IgD-negative memory B cell (primary cell): Measurements from ENCODE around the gene TPCN2. TPM values are rescaled to one million over a fixed set of nuclear protein-coding genes. Genes with fewer than 3 reads are reported as not detected.
"Not testable (repeated sequence)": the region's sequence is repeated elsewhere in the genome, so short reads cannot be mapped to it uniquely, and the experiment has no call there.

Source experiments
- H3K27ac Mint-ChIP-seq, 3 donors: one replicate each; pipeline ENCODE4 v1.8.0; 2020 to 2022; ENCODE audit warnings: mild to moderate bottlenecking in 3 of 3, mixed read lengths in 3 of 3, moderate library complexity in 1 of 3
- H3K27me3 Mint-ChIP-seq: one replicate; pipeline ENCODE4 v1.8.0; 2021; ENCODE audit warnings: mixed read lengths
- H3K36me3 Mint-ChIP-seq: one replicate; pipeline ENCODE4 v1.8.0; 2020; ENCODE audit warnings: mild to moderate bottlenecking, mixed read lengths
- H3K4me1 Mint-ChIP-seq, 3 donors: one replicate each; pipeline ENCODE4 v1.8.0; 2020 to 2022; ENCODE audit warnings: mixed read lengths in 3 of 3, mild to moderate bottlenecking in 1 of 3
- H3K4me3 Mint-ChIP-seq, 4 donors: one replicate each; pipeline ENCODE4 v1.8.0; 2020 to 2022; ENCODE audit warnings: mild to moderate bottlenecking in 4 of 4, mixed read lengths in 4 of 4, moderate library complexity in 3 of 4
- H3K9me3 Mint-ChIP-seq, 3 donors: one replicate each; pipeline ENCODE4 v1.8.0; 2020 to 2021; ENCODE audit warnings: mixed read lengths in 3 of 3, mild to moderate bottlenecking in 1 of 3
- polyA plus RNA-seq: library from polyadenylated mRNA; unstranded; fragments of 300-500 nt; fragmentation: Illumina TruSeq; gene quantifications from one replicate; pipeline ENCODE4 v1.2.3, GENCODE V29; 2021

TPCN2 gene
- polyA plus RNA-seq, 1 donor from 2014 or later = 5.7 TPM

DNA sequence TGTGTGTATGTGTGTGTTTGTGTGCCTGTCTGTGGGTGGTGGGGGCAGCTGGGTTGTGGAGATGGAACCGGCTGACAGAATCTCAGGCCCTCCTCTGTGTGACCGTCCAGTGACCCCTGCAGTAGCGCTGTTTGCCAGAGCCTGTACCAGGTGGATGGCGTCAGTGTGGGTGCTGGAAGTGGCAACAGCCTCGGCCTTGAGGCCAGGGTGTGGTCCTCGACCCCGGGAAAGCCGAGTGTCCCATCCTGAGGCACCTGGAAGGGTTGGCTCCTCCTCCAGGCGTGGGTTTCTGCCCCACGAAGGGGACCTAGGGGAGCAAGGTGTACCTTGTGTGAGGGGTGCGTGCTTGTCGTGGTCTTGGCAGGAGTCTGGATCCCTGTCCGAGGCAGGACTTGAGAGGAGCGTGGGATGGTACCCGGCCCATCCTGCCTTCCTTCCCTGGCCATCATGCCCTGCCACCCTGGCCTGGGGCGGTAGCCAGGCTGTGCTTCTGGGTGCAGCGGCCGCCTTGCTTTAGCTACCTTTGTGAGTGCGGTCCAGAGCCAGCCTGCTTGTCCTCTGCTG, 16.5 kb downstream of the TPCN2 start:
- Mint-ChIP-seq H3K9me3 (no peaks in the 10 kb centered on the region), H3K27ac (no peak overlapping the region), H3K36me3 (no peaks in the 10 kb centered on the region), H3K27me3 (no peaks in the 10 kb centered on the region), H3K4me1 (peaks cover 0 to 3% (median 0%) of the 10 kb centered on the region in 3 donors), H3K4me3 (no peak overlapping the region)

GRCh38 chr11:69066122-69067112, 17.7 kb downstream of the TPCN2 start:
- H3K4me1 Mint-ChIP-seq = no peaks in the 10 kb centered on the region

DNA sequence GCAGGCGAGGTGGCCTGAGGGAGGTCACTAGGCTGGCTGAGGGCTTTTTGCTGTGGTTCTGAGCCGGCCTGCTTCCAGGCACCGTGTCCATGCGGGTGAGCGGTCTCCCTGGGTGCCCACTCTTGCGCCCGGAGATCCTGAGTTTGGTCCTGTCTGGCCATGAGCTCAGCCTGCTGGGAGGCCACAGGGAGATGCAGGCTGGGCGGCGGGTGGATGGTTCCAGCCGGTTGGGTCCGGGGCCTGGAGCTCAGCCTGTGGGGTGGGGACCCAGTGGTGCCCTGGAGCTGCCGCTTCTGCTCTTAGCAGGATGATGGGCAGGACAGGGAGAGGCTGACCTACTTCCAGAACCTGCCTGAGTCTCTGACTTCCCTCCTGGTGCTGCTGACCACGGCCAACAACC, 18.5 kb downstream of the TPCN2 start:
- H3K9me3 Mint-ChIP-seq = no peaks in the 10 kb centered on the region
- H3K4me1 Mint-ChIP-seq = no peaks in the 10 kb centered on the region
- no peaks in the 10 kb centered on the region for H3K36me3 Mint-ChIP-seq
- H3K27ac Mint-ChIP-seq = no peak overlapping the region
- H3K4me3 Mint-ChIP-seq = no peak overlapping the region
- no peaks in the 10 kb centered on the region for H3K27me3 Mint-ChIP-seq

More at GRCh38 chr11:69066122-69067112, 17.7 kb downstream of the TPCN2 start:
- Mint-ChIP-seq H3K27me3 (no peaks in the 10 kb centered on the region), H3K27ac (peak overlapping the region in 1 of 3 donors; percentile 31), H3K9me3 (no peaks in the 10 kb centered on the region), H3K36me3 (no peaks in the 10 kb centered on the region), H3K4me3 (peak overlapping the region in 1 of 4 donors; percentile 49)

GRCh38 chr11:69071086-69071800, 22.5 kb downstream of the TPCN2 start:
- H3K27ac Mint-ChIP-seq = no peak overlapping the region
- H3K36me3 Mint-ChIP-seq = no peaks in the 10 kb centered on the region

GRCh38 chr11:69071956-69072355, 23.2 kb downstream of the TPCN2 start:
- Mint-ChIP-seq H3K4me1 (no peaks in the 10 kb centered on the region), H3K27ac (no peak overlapping the region), H3K9me3 (no peaks in the 10 kb centered on the region), H3K36me3 (no peaks in the 10 kb centered on the region), H3K4me3 (peak overlapping the region in 1 of 4 donors; percentile 65), H3K27me3 (no peaks in the 10 kb centered on the region)

More at GRCh38 chr11:69071086-69071800, 22.5 kb downstream of the TPCN2 start:
- no peaks in the 10 kb centered on the region for H3K4me1 Mint-ChIP-seq
- no peak overlapping the region for H3K4me3 Mint-ChIP-seq
- no peaks in the 10 kb centered on the region for H3K27me3 Mint-ChIP-seq
- no peaks in the 10 kb centered on the region for H3K9me3 Mint-ChIP-seq

DNA sequence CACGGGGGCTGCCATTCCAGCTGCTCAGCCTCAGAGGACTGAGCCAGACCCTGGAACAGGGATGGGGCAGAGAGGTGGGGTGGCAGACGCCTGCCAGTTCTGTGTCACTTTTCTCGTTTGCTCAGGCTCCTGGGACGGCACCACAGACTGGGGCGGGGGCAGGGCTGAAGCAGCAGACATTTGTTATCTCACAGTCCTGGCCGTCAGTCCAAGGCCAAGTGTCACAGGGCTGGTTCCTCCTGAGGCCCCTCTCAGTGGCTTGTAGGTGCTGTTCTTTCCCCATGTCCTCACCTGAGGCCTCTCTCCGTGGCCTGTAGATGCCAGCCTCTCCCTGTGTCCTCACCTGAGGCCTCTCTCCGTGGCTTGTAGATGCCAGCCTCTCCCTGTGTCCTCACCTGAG, 24.7 kb downstream of the TPCN2 start:
- H3K9me3 Mint-ChIP-seq = no peaks in the 10 kb centered on the region
- no peak overlapping the region for H3K4me3 Mint-ChIP-seq
- H3K27ac Mint-ChIP-seq = peak overlapping the region in 2 of 3 donors; percentile 24 to 73
- no peaks in the 10 kb centered on the region for H3K36me3 Mint-ChIP-seq
- H3K27me3 Mint-ChIP-seq = no peaks in the 10 kb centered on the region
- H3K4me1 Mint-ChIP-seq = no peaks in the 10 kb centered on the region

GRCh38 chr11:69074375-69075140, 25.8 kb downstream of the TPCN2 start:
- H3K9me3 Mint-ChIP-seq = no peaks in the 10 kb centered on the region
- no peaks in the 10 kb centered on the region for H3K27me3 Mint-ChIP-seq
- no peak overlapping the region for H3K27ac Mint-ChIP-seq
- no peak overlapping the region for H3K4me3 Mint-ChIP-seq
- no peaks in the 10 kb centered on the region for H3K36me3 Mint-ChIP-seq
- no peaks in the 10 kb centered on the region for H3K4me1 Mint-ChIP-seq

- H3K36me3 Mint-ChIP-seq = no peaks in the 10 kb centered on the region
- H3K9me3 Mint-ChIP-seq = no peaks in the 10 kb centered on the region
- H3K4me1 Mint-ChIP-seq = peaks cover 0 to 4% (median 4%) of the 10 kb centered on the region in 3 donors
- peak overlapping the region in 1 of 3 donors; percentile 69 for H3K27ac Mint-ChIP-seq
- no peak overlapping the region for H3K4me3 Mint-ChIP-seq
- H3K27me3 Mint-ChIP-seq = no peaks in the 10 kb centered on the region
Observed at GRCh38 chr11:69075421-69076128, 26.8 kb downstream of the TPCN2 start.

- H3K36me3 Mint-ChIP-seq = no peaks in the 10 kb centered on the region
Observed at GRCh38 chr11:69076129-69076791, 27.5 kb downstream of the TPCN2 start.

DNA sequence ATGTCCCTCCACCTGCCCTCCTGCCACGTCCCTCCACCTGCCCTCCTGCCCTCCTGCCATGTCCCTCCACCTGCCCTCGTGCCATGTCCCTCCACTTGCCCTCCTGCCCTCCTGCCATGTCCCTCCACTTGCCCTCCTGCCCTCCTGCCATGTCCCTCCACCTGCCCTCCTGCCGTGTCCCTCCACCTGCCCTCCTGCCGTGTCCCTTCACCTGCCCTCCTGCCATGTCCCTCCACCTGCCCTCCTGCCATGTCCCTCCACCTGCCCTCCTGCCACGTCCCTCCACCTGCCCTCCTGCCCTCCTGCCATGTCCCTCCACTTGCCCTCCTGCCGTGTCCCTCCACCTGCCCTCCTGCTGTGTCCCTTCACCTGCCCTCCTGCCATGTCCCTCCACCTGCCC, 28.2 kb downstream of the TPCN2 start:
- not testable (repeated sequence) for H3K27me3 Mint-ChIP-seq, H3K4me3 Mint-ChIP-seq, H3K36me3 Mint-ChIP-seq, H3K4me1 Mint-ChIP-seq, H3K27ac Mint-ChIP-seq, H3K9me3 Mint-ChIP-seq

More at GRCh38 chr11:69076129-69076791, 27.5 kb downstream of the TPCN2 start:
- Mint-ChIP-seq H3K4me3 (no peak overlapping the region), H3K27me3 (no peaks in the 10 kb centered on the region), H3K9me3 (no peaks in the 10 kb centered on the region), H3K4me1 (peaks cover 0 to 7% (median 6%) of the 10 kb centered on the region in 3 donors), H3K27ac (no peak overlapping the region)

DNA sequence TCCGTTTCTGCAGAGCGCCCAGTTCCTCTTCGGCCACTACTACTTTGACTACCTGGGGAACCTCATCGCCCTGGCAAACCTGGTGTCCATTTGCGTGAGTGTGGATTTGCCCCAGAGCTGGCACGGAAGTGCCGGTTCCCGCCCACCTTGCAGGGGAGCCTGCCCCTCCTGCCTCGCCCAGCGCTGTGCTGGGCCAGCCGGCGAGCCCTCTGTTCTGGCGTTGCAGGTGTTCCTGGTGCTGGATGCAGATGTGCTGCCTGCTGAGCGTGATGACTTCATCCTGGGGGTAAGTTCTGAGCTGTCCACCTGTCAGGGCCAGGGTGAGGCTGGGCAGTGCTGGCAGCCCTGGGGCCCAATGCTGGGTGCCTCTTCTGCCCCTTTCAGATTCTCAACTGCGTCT, 29.8 kb downstream of the TPCN2 start:
- no peaks in the 10 kb centered on the region for H3K36me3 Mint-ChIP-seq
- no peaks in the 10 kb centered on the region for H3K27me3 Mint-ChIP-seq
- H3K9me3 Mint-ChIP-seq = no peaks in the 10 kb centered on the region
- H3K27ac Mint-ChIP-seq = no peak overlapping the region
- H3K4me1 Mint-ChIP-seq = peaks cover 0 to 7% (median 6%) of the 10 kb centered on the region in 3 donors
- H3K4me3 Mint-ChIP-seq = no peak overlapping the region

- Mint-ChIP-seq H3K27ac (peak overlapping the region in 1 of 3 donors; percentile 23), H3K4me3 (no peak overlapping the region), H3K9me3 (no peaks in the 10 kb centered on the region), H3K27me3 (no peaks in the 10 kb centered on the region), H3K4me1 (peaks cover 0 to 7% (median 6%) of the 10 kb centered on the region in 3 donors), H3K36me3 (no peaks in the 10 kb centered on the region)
Observed at GRCh38 chr11:69078930-69079605, 30.3 kb downstream of the TPCN2 start.

DNA sequence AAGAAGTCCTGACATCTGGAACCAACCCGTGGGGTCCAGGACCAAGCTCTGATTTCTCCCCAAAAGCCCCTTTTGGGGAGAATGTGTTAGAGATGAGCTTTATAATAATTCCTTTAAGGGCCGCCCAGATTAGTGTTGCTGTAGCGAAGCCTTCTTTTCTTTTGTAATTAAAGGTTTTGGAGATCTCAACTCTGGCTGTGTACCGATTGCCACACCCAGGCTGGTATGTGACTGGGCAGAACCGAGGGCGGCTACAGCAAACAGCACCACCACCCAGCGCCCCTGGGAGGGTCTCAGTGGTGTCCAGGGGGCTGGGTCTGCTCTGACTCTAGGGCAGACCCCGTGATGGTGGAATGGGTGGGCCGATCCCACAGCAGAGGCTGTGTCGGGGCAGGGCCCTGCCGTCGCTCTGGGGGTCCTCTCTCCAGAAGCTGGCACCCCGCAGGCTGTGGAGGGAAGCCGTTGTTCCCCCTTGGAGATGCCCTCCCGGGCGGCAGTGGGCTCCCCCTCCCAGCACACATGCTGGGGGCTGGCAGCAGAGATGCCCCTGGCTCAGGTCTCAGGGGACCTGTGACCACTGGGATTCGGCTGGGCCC, 31.0 kb downstream of the TPCN2 start:
- Mint-ChIP-seq H3K27ac (no peak overlapping the region), H3K36me3 (no peaks in the 10 kb centered on the region), H3K4me3 (no peak overlapping the region), H3K4me1 (peaks cover 0 to 7% (median 6%) of the 10 kb centered on the region in 3 donors), H3K9me3 (no peaks in the 10 kb centered on the region), H3K27me3 (no peaks in the 10 kb centered on the region)
